Dermis microvascular lymphatic vessel endothelial cell (primary cell): ENCODE measurements around the gene POLD4. TPM values are rescaled to one million over a fixed set of nuclear protein-coding genes. Genes with fewer than 3 reads are reported as not detected.

Experiments used
- DNase-seq, 2 donors: peaks; one replicate each; pipeline versions ENCODE4 v3.0.0 to v3.0.0-alpha.2; 2010; ENCODE audit warnings: low read depth in 2 of 2
- total RNA-seq: library from RNA; depleted of rRNA; stranded (reverse); fragments of >200 nt; gene quantifications from 2 replicates; pipeline ENCODE4 v1.2.1, GENCODE V29; 2014

POLD4 gene
- total RNA-seq, 1 donor from 2014 or later: 26.2 TPM

GRCh38 chr11:67317888-67318555 is 35.3 kb downstream of the POLD4 start:
- no peak for DNase-seq

GRCh38 chr11:67317205-67317887 is 36.0 kb downstream of the POLD4 start:
- DNase-seq: peak; percentile 87 to 93

- DNase-seq: no peak
These were observed 36.5 kb downstream of the POLD4 start for GRCh38 chr11:67316882-67317204.

- no peak for DNase-seq
These were observed 37.9 kb downstream of the POLD4 start for GRCh38 chr11:67315325-67315909.

- no peak for DNase-seq
These were observed 39.1 kb downstream of the POLD4 start for GRCh38 chr11:67314218-67314617.

GRCh38 chr11:67313125-67313890 is 40.0 kb downstream of the POLD4 start:
- no peak for DNase-seq

GRCh38 chr11:67312187-67313021 is 40.9 kb downstream of the POLD4 start:
- DNase-seq: no peak

- no peak for DNase-seq
These were observed 41.7 kb downstream of the POLD4 start for GRCh38 chr11:67311556-67312082.

- no peak for DNase-seq
These were observed 42.2 kb downstream of the POLD4 start for GRCh38 chr11:67311051-67311555.

- DNase-seq: no peak
These were observed 42.9 kb downstream of the POLD4 start for GRCh38 chr11:67310246-67311050.

GRCh38 chr11:67309661-67310061 is 43.7 kb downstream of the POLD4 start:
- no peak for DNase-seq

GRCh38 chr11:67309166-67309565 is 44.2 kb downstream of the POLD4 start:
- no peak for DNase-seq

GRCh38 chr11:67308031-67308866 is 45.1 kb downstream of the POLD4 start:
- DNase-seq: no peak

- no peak for DNase-seq
These were observed 45.8 kb downstream of the POLD4 start for GRCh38 chr11:67307545-67308001.

- no peak for DNase-seq
These were observed 46.4 kb downstream of the POLD4 start for GRCh38 chr11:67306769-67307544.

- no peak for DNase-seq
These were observed 48.7 kb downstream of the POLD4 start for GRCh38 chr11:67304511-67305113.

GRCh38 chr11:67303835-67304411 is 49.4 kb downstream of the POLD4 start:
- peak in 1 of 2 donors; percentile 11 for DNase-seq
